PFSK-1 (cell line): Measurements from ENCODE around the gene EIF4E.

Experiments used
- POLR2AphosphoS5 ChIP-seq: IDR thresholded peaks from 2 replicates; pipeline ENCODE4 v1.6.1; 2012; ENCODE audit warnings: low read depth, mild to moderate bottlenecking, control low read depth, low read length, moderate library complexity
- TF ChIP-seq, protein P1 (sequence below), 2 experiments: IDR thresholded peaks; 2 replicates each; pipeline versions ENCODE4 v1.6.1 to v1.8.0; 2011 to 2012; ENCODE audit warnings: low read depth in 2 of 2, low read length in 2 of 2, control low read depth in 1 of 2, inconsistent platforms in 1 of 2, mild to moderate bottlenecking in 1 of 2, moderate library complexity in 1 of 2; ENCODE audit not compliant: insufficient read depth in 1 of 2

DNA sequence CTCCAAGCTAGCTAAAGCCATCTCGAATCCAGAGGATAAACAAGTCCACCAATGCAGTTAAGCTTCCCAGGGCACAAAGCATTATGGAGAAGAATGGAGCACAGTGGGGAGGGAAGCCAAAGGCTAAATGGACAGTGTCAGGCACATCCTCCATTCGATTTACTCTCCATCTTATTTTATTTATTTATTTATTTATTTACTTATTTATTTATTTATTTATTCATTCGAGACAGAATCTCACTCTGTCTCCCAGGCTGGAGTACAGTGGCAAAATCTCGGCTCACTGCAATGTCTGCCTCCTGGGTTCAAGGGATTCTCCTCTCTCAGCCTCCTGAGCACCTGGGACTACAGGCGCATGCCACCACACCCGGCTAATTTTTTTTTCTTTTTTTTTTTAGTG, 26.3 kb upstream of the EIF4E start:
- TF ChIP-seq POLR2AphosphoS5 = no peak
- TF ChIP-seq, protein P1, sequence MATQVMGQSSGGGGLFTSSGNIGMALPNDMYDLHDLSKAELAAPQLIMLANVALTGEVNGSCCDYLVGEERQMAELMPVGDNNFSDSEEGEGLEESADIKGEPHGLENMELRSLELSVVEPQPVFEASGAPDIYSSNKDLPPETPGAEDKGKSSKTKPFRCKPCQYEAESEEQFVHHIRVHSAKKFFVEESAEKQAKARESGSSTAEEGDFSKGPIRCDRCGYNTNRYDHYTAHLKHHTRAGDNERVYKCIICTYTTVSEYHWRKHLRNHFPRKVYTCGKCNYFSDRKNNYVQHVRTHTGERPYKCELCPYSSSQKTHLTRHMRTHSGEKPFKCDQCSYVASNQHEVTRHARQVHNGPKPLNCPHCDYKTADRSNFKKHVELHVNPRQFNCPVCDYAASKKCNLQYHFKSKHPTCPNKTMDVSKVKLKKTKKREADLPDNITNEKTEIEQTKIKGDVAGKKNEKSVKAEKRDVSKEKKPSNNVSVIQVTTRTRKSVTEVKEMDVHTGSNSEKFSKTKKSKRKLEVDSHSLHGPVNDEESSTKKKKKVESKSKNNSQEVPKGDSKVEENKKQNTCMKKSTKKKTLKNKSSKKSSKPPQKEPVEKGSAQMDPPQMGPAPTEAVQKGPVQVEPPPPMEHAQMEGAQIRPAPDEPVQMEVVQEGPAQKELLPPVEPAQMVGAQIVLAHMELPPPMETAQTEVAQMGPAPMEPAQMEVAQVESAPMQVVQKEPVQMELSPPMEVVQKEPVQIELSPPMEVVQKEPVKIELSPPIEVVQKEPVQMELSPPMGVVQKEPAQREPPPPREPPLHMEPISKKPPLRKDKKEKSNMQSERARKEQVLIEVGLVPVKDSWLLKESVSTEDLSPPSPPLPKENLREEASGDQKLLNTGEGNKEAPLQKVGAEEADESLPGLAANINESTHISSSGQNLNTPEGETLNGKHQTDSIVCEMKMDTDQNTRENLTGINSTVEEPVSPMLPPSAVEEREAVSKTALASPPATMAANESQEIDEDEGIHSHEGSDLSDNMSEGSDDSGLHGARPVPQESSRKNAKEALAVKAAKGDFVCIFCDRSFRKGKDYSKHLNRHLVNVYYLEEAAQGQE (IDR thresholded peaks at IDR 0.05; ENCODE audit: insufficient read depth in 1 of 2, low read depth in 2 of 2, low read length in 2 of 2) = no peak
